GM12865 (cell line): ENCODE measurements around the gene CSF1R.

Source experiments
- DNase-seq: peaks from one replicate; pipeline ENCODE4 v3.0.0; 2010; ENCODE audit warnings: low read depth
- H3K4me3 ChIP-seq: 2 replicates; pipeline ENCODE4 v1.5.1; 2011; ENCODE audit warnings: mild to moderate bottlenecking, low read depth, low read length, control low read depth
- CTCF ChIP-seq: IDR thresholded peaks from 2 replicates; pipeline ENCODE4 v1.5.1; 2011; ENCODE audit warnings: low read length, control low read depth, low read depth, inconsistent platforms; ENCODE audit not compliant: insufficient read depth; ENCODE audit errors: missing control alignments

Gene CSF1R

GRCh38 chr5:150045549-150045948 is 40.8 kb downstream of the CSF1R start:
- peak; percentile 8 for TF ChIP-seq CTCF
- no peak overlapping the region for H3K4me3 ChIP-seq
- DNase-seq: no peak

- no peak for TF ChIP-seq CTCF
- no peak overlapping the region for H3K4me3 ChIP-seq
- no peak for DNase-seq
Measured at GRCh38 chr5:150044712-150045111, 41.6 kb downstream of the CSF1R start.

- H3K4me3 ChIP-seq: no peak overlapping the region
- no peak for DNase-seq
- TF ChIP-seq CTCF: no peak
Measured at GRCh38 chr5:150044329-150044681, 42.0 kb downstream of the CSF1R start.

GRCh38 chr5:150043657-150044328 is 42.6 kb downstream of the CSF1R start:
- TF ChIP-seq CTCF: no peak
- no peak overlapping the region for H3K4me3 ChIP-seq
- no peak for DNase-seq

- TF ChIP-seq CTCF: no peak
- no peak overlapping the region for H3K4me3 ChIP-seq
- no peak for DNase-seq
Measured at GRCh38 chr5:150042459-150042858, 43.9 kb downstream of the CSF1R start.

GRCh38 chr5:150038547-150038946 is 47.8 kb downstream of the CSF1R start:
- H3K4me3 ChIP-seq: no peak overlapping the region
- no peak for DNase-seq

More at GRCh38 chr5:150038547-150038946, 47.8 kb downstream of the CSF1R start:
- TF ChIP-seq CTCF: no peak
